HEK293 (cell line): ENCODE data around the gene TRIM46.

Source experiments
- CTCF ChIA-PET: fragments of 350-600 bp; formaldehyde crosslinking; extraction: SDS; loops from one replicate; lab custom pipeline; 2021; ENCODE audit warnings: antibody characterized with exemption; lab: Yijun Ruan, JAX
- POLR2A ChIA-PET: fragments of 300-600 bp; formaldehyde crosslinking; extraction: SDS; loops from one replicate; lab custom pipeline; 2020; ENCODE audit warnings: antibody characterized with exemption, inconsistent platforms; lab: Yijun Ruan, JAX
- H3K27ac ChIP-seq: fragments of 200-500 bp; sonication (Bioruptor generic); 2 replicates; pipeline ENCODE4 v1.5.1; 2014; ENCODE audit warnings: low read depth, low read length, control low read depth, inconsistent platforms; ENCODE audit errors: extremely low read depth
- H3K36me3 ChIP-seq, 2 experiments: fragments of 200-500 bp in 1 of 2; sonication (Bioruptor generic) in 1 of 2; 1 replicate in 1 of 2; 2 replicates in 1 of 2; pipeline ENCODE4 v1.5.1; 2014 to 2017; ENCODE audit warnings: inconsistent platforms in 2 of 2, low read length in 2 of 2; ENCODE audit not compliant: control insufficient read depth in 2 of 2, insufficient read depth in 1 of 2
- H3K4me1 ChIP-seq: fragments of 200-500 bp; sonication (Bioruptor generic); 2 replicates; pipeline ENCODE4 v1.5.1; 2014; ENCODE audit warnings: mild to moderate bottlenecking, low read length, inconsistent platforms; ENCODE audit not compliant: control insufficient read depth, insufficient read depth
- H3K4me3 ChIP-seq: 2 replicates; pipeline ENCODE4 v1.5.1; 2011; ENCODE audit warnings: low read depth, mild to moderate bottlenecking, control low read depth, low read length, moderate library complexity
- H3K9me3 ChIP-seq: fragments of 200-500 bp; sonication (Bioruptor generic); 2 replicates; pipeline ENCODE4 v1.5.1; 2014; ENCODE audit warnings: low read depth, low read length, inconsistent platforms; ENCODE audit not compliant: control insufficient read depth, insufficient read depth
- GFI1B ChIP-seq: fragments of 450-650 bp; formaldehyde crosslinking; IDR thresholded peaks from 2 replicates; pipeline ENCODE4 v1.5.1; 2016; ENCODE audit warnings: missing biosample characterization, missing genetic modification characterization
- GLI2 ChIP-seq: fragments of 450-650 bp; formaldehyde crosslinking; IDR thresholded peaks from 2 replicates; pipeline ENCODE4; 2017; ENCODE audit warnings: missing biosample characterization, missing genetic modification characterization, low read depth, borderline replicate concordance
- KLF1 ChIP-seq: fragments of 450-650 bp; formaldehyde crosslinking; IDR thresholded peaks from 2 replicates; pipeline ENCODE4 v1.5.1; 2016; ENCODE audit warnings: missing biosample characterization, missing genetic modification characterization
- SALL2 ChIP-seq: fragments of 450-650 bp; formaldehyde crosslinking; IDR thresholded peaks from 2 replicates; pipeline ENCODE4 v1.5.0; 2017; ENCODE audit warnings: missing biosample characterization, mild to moderate bottlenecking, missing genetic modification characterization, borderline replicate concordance
- SP3 ChIP-seq: fragments of 450-650 bp; formaldehyde crosslinking; IDR thresholded peaks from 2 replicates; pipeline ENCODE4 v1.5.1; 2016; ENCODE audit warnings: missing biosample characterization, missing genetic modification characterization
- SP7 ChIP-seq: fragments of 450-650 bp; formaldehyde crosslinking; IDR thresholded peaks from 2 replicates; pipeline ENCODE4 v1.5.1; 2016; ENCODE audit warnings: missing biosample characterization, missing genetic modification characterization
- TCF7L2 ChIP-seq: IDR thresholded peaks from 2 replicates; pipeline ENCODE4 v1.6.1; 2011; ENCODE audit warnings: low read depth, mild to moderate bottlenecking, inconsistent platforms, low read length, moderate library complexity, borderline replicate concordance
- TRIM28 ChIP-seq: IDR thresholded peaks from 2 replicates; pipeline ENCODE4 v1.6.1; 2011; ENCODE audit warnings: low read length, control low read depth, borderline replicate concordance
- ZBTB17 ChIP-seq: fragments of 450-650 bp; formaldehyde crosslinking; IDR thresholded peaks from 2 replicates; pipeline ENCODE4 v1.5.1; 2016; ENCODE audit warnings: missing biosample characterization, missing genetic modification characterization
- ZNF146 ChIP-seq: fragments of 450-650 bp; formaldehyde crosslinking; IDR thresholded peaks from 2 replicates; pipeline ENCODE4 v1.5.1; 2016; ENCODE audit warnings: missing biosample characterization, missing genetic modification characterization
- ZNF155 ChIP-seq: fragments of 450-650 bp; formaldehyde crosslinking; IDR thresholded peaks from 2 replicates; pipeline ENCODE4 v1.5.1; 2016; ENCODE audit warnings: missing biosample characterization, missing genetic modification characterization
- ZNF202 ChIP-seq: fragments of 450-650 bp; formaldehyde crosslinking; IDR thresholded peaks from 2 replicates; pipeline ENCODE4 v1.5.1; 2016; ENCODE audit warnings: missing biosample characterization, missing genetic modification characterization, borderline replicate concordance
- ZNF223 ChIP-seq: fragments of 450-650 bp; formaldehyde crosslinking; IDR thresholded peaks from 2 replicates; pipeline ENCODE4 v1.5.1; 2016; ENCODE audit warnings: missing biosample characterization, missing genetic modification characterization
- ZNF302 ChIP-seq: fragments of 450-650 bp; formaldehyde crosslinking; IDR thresholded peaks from 2 replicates; pipeline ENCODE4 v1.5.1; 2016; ENCODE audit warnings: missing biosample characterization, missing genetic modification characterization, low read depth
- ZNF335 ChIP-seq: fragments of 450-650 bp; formaldehyde crosslinking; conservative IDR thresholded peaks from 2 replicates; pipeline ENCODE4 v1.5.1; 2016; ENCODE audit warnings: missing biosample characterization, missing genetic modification characterization
- ZNF341 ChIP-seq: fragments of 450-650 bp; formaldehyde crosslinking; IDR thresholded peaks from 2 replicates; pipeline ENCODE4; 2016; ENCODE audit warnings: low read depth, missing biosample characterization, missing genetic modification characterization
- ZNF366 ChIP-seq: fragments of 450-650 bp; formaldehyde crosslinking; conservative IDR thresholded peaks from 2 replicates; pipeline ENCODE4 v1.5.1; 2016; ENCODE audit warnings: missing biosample characterization, missing genetic modification characterization
- ZNF473 ChIP-seq: fragments of 450-650 bp; formaldehyde crosslinking; IDR thresholded peaks from 2 replicates; pipeline ENCODE4 v1.5.1; 2017; ENCODE audit warnings: missing biosample characterization, missing genetic modification characterization
- ZNF521 ChIP-seq: fragments of 450-650 bp; formaldehyde crosslinking; IDR thresholded peaks from 2 replicates; pipeline ENCODE4 v1.5.1; 2017; ENCODE audit warnings: missing biosample characterization, mild to moderate bottlenecking, missing genetic modification characterization
- ZNF660 ChIP-seq: fragments of 450-650 bp; IDR thresholded peaks from 2 replicates; pipeline ENCODE4 v1.5.1; 2018; ENCODE audit warnings: missing biosample characterization, mild to moderate bottlenecking, missing genetic modification characterization
- ZNF843 ChIP-seq: fragments of 450-650 bp; formaldehyde crosslinking; IDR thresholded peaks from 2 replicates; pipeline ENCODE4 v1.5.1; 2016; ENCODE audit warnings: missing biosample characterization, missing genetic modification characterization
- TF ChIP-seq, protein P1 (sequence below): fragments of 450-650 bp; IDR thresholded peaks from 2 replicates; pipeline ENCODE4 v1.5.1; 2018; ENCODE audit warnings: missing biosample characterization, missing genetic modification characterization
- TF ChIP-seq, protein P2 (sequence below): fragments of 450-650 bp; formaldehyde crosslinking; IDR thresholded peaks from 2 replicates; pipeline ENCODE4 v1.5.1; 2016; ENCODE audit warnings: missing biosample characterization, missing genetic modification characterization, low read depth
- TF ChIP-seq, protein P3 (sequence below): fragments of 450-650 bp; formaldehyde crosslinking; IDR thresholded peaks from 2 replicates; pipeline ENCODE4 v1.5.1; 2016; ENCODE audit warnings: missing biosample characterization, missing genetic modification characterization
- TF ChIP-seq, protein P4 (sequence below): fragments of 450-650 bp; formaldehyde crosslinking; IDR thresholded peaks from 2 replicates; pipeline ENCODE4 v1.5.1; 2016; ENCODE audit warnings: missing biosample characterization, missing genetic modification characterization
- TF ChIP-seq, protein P5 (sequence below): fragments of 450-650 bp; formaldehyde crosslinking; IDR thresholded peaks from 2 replicates; pipeline ENCODE4 v1.5.1; 2017; ENCODE audit warnings: missing biosample characterization, mild to moderate bottlenecking, missing genetic modification characterization, moderate library complexity

Gene TRIM46

DNA sequence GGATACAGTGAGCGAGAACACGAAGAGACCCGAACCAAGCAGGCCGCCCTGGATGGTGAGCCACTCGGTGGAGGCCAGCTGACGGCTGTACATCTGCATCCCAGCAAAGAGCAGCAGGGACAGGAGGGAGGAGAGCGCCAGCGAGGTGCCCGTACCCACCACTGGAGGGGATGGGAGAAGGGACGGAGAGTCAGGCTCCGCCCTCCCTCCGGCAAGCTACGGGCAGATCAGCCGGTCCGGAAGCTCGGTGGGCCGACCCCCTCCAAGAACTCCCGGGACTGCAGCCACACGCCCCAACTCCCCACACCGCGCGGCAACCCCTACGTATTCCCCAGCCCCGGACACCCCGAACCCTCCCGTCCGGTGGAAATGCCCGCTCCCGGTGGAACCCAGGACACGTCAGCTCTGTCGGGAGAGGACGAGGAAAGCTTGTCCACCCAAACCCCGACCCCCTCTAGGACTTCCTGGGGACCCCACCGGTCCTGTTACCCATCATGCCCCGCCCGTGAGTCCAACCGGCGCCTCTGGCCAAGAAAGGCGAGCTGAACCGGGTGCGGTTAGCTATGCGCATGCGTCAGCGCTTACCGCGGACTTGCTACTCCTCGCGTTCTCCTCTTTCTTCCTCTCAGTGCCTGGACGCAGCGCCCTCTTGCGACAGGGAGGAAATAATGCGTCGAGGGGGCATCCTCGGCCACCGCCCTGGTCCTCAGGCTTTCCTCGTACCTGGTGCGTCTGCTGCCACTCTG is 744 bp upstream of the TRIM46 start, which contains the start of gene KRTCAP2 (continued):
- TF ChIP-seq, protein P1, sequence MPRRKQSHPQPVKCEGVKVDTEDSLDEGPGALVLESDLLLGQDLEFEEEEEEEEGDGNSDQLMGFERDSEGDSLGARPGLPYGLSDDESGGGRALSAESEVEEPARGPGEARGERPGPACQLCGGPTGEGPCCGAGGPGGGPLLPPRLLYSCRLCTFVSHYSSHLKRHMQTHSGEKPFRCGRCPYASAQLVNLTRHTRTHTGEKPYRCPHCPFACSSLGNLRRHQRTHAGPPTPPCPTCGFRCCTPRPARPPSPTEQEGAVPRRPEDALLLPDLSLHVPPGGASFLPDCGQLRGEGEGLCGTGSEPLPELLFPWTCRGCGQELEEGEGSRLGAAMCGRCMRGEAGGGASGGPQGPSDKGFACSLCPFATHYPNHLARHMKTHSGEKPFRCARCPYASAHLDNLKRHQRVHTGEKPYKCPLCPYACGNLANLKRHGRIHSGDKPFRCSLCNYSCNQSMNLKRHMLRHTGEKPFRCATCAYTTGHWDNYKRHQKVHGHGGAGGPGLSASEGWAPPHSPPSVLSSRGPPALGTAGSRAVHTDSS (tag by site-specific recombination), result peak; percentile 84
- TF ChIP-seq ZNF843 (tag by site-specific recombination) (0 out of 2 replicates have a peak, but pooled peaks have one; percentile 9), ZNF146 (no peak), ZNF202 (tag by site-specific recombination) (no peak), GFI1B (tag by site-specific recombination) (no peak)
- TF ChIP-seq, protein P2, sequence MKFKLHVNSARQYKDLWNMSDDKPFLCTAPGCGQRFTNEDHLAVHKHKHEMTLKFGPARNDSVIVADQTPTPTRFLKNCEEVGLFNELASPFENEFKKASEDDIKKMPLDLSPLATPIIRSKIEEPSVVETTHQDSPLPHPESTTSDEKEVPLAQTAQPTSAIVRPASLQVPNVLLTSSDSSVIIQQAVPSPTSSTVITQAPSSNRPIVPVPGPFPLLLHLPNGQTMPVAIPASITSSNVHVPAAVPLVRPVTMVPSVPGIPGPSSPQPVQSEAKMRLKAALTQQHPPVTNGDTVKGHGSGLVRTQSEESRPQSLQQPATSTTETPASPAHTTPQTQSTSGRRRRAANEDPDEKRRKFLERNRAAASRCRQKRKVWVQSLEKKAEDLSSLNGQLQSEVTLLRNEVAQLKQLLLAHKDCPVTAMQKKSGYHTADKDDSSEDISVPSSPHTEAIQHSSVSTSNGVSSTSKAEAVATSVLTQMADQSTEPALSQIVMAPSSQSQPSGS (tag by site-specific recombination), result no peak

DNA sequence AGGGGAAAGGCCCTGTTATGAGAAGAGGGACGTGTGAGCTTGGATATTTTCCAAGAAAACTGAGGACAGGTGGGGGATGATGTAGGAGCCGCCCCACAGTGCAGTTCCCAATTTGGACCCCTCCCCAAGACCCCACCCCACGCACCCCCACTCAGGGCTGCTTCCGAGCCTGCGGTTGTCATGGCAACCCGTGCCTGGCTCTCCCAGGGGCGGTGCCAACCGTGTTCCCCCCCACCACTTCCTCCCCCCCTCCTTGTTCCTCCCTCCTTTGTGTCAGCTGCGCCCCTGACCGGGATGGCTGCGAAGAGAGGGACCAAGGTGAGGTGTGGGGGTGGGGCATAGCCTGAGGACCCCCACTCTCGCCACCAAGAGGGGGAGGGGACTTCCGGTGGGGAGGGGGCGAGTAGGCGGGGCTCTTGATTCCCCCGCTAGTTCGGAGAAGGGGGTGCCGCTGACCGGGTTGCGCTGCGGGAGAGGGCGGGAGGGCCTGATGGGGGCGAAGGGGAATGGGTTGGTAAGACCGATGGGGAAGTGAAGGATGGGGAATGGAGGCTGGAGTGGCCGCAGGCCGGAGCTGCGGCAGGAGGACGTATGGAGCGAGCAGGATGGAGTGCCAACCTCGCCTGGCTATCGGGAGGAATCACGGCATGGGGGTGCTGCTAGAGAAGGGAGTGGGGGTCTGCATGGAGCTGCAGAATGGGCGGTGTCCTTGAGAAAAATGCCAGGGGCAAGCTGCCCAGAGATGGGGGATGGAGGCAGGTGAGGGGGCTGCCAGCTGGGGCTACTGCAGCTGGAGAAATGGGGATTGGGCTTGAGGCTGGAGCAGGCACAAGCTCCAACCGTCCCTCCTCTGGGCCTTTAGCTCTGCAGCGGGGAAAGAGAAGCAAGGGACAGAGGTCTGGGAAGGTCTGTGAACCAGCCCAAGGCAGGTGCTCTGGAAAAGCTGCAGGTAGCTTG is 953 bp downstream of the TRIM46 start:
- no peaks in the 10 kb centered on the region for H3K4me1 ChIP-seq
- TF ChIP-seq ZNF223 (no peak), ZNF521 (tag by site-specific recombination) (no peak), TRIM28 (no peak), GLI2 (tag by site-specific recombination) (no peak), ZBTB17 (no peak), ZNF341 (tag by site-specific recombination) (peak; percentile 57), SP3 (tag by site-specific recombination) (peak; percentile 7), SP7 (tag by site-specific recombination) (no peak), ZNF660 (no peak), ZNF366 (tag by site-specific recombination) (no peak), ZNF302 (tag by site-specific recombination) (no peak), ZNF155 (tag by site-specific recombination) (no peak), ZNF335 (tag by site-specific recombination) (no peak; the same call in none of the 2 replicates), ZNF473 (tag by site-specific recombination) (no peak), ZNF146 (no peak), KLF1 (tag by site-specific recombination) (no peak), SALL2 (tag by site-specific recombination) (no peak), TCF7L2 (no peak)
- TF ChIP-seq, protein P3, sequence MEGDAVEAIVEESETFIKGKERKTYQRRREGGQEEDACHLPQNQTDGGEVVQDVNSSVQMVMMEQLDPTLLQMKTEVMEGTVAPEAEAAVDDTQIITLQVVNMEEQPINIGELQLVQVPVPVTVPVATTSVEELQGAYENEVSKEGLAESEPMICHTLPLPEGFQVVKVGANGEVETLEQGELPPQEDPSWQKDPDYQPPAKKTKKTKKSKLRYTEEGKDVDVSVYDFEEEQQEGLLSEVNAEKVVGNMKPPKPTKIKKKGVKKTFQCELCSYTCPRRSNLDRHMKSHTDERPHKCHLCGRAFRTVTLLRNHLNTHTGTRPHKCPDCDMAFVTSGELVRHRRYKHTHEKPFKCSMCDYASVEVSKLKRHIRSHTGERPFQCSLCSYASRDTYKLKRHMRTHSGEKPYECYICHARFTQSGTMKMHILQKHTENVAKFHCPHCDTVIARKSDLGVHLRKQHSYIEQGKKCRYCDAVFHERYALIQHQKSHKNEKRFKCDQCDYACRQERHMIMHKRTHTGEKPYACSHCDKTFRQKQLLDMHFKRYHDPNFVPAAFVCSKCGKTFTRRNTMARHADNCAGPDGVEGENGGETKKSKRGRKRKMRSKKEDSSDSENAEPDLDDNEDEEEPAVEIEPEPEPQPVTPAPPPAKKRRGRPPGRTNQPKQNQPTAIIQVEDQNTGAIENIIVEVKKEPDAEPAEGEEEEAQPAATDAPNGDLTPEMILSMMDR (tag by site-specific recombination), result no peak
- TF ChIP-seq, protein P4, sequence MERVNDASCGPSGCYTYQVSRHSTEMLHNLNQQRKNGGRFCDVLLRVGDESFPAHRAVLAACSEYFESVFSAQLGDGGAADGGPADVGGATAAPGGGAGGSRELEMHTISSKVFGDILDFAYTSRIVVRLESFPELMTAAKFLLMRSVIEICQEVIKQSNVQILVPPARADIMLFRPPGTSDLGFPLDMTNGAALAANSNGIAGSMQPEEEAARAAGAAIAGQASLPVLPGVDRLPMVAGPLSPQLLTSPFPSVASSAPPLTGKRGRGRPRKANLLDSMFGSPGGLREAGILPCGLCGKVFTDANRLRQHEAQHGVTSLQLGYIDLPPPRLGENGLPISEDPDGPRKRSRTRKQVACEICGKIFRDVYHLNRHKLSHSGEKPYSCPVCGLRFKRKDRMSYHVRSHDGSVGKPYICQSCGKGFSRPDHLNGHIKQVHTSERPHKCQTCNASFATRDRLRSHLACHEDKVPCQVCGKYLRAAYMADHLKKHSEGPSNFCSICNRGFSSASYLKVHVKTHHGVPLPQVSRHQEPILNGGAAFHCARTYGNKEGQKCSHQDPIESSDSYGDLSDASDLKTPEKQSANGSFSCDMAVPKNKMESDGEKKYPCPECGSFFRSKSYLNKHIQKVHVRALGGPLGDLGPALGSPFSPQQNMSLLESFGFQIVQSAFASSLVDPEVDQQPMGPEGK (tag by site-specific recombination), result no peak
- TF ChIP-seq, protein P5, sequence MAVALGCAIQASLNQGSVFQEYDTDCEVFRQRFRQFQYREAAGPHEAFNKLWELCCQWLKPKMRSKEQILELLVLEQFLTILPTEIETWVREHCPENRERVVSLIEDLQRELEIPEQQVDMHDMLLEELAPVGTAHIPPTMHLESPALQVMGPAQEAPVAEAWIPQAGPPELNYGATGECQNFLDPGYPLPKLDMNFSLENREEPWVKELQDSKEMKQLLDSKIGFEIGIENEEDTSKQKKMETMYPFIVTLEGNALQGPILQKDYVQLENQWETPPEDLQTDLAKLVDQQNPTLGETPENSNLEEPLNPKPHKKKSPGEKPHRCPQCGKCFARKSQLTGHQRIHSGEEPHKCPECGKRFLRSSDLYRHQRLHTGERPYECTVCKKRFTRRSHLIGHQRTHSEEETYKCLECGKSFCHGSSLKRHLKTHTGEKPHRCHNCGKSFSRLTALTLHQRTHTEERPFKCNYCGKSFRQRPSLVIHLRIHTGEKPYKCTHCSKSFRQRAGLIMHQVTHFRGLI (tag by site-specific recombination), result no peak

More for the DNA sequence above, 953 bp downstream of the TRIM46 start:
- POLR2A ChIA-PET, result interaction anchor here (0.5 to 3.1 kb wide), 7 partner anchors 8 to 658 kb away, joined by 4 to 14 read pairs (median 5); partner anchors contain the start of gene SLC50A1
- H3K27ac ChIP-seq, result no peak overlapping the region
- no peaks in the 10 kb centered on the region for H3K9me3 ChIP-seq
- H3K4me3 ChIP-seq, result peak overlapping the region; percentile 6; the same call in 1 of the 2 replicates
- CTCF ChIA-PET, result interaction anchor here (0.6 to 12.2 kb wide), 16 partner anchors 19 to 210 kb away, joined by 3 to 439 read pairs (median 5); partner anchors contain the start of genes MTX1 and THBS3
- peaks cover 5 to 18% of the 10 kb centered on the region in 2 experiments; a peak in 2 of 3 replicates for H3K36me3 ChIP-seq
